OCI-M2 (cell line): ENCODE measurements around the gene CYBB.

Experiments
- DNase-seq: peaks from one replicate; lab custom pipeline; 2025; ENCODE audit not compliant: unreplicated experiment; lab: John Stamatoyannopoulos, UW

CYBB gene

DNA sequence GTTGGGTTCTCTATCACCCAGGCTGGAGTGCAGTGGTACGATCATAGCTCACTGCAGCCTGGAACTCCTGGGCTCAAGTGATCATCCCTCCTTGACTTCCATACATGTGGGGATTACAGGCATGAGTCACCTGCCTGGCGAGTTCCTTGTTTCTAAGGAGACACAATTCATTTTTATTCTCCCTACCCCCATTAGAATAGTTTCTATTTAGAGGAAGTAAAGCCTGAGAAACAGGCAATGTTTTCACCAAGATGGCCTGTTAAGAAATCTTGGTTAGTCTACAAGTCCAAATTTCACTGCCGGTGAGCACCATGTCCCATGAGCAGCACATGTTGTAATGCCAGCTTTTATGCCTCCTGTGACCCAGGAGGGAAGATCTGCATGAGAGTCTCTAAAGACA is 5.7 kb downstream of the CYBB start:
- DNase-seq: no peak

GRCh38 chrX:37786624-37787422 is 7.0 kb downstream of the CYBB start:
- DNase-seq: no peak

- DNase-seq: no peak
Observed at GRCh38 chrX:37787423-37787869, 7.6 kb downstream of the CYBB start.

DNA sequence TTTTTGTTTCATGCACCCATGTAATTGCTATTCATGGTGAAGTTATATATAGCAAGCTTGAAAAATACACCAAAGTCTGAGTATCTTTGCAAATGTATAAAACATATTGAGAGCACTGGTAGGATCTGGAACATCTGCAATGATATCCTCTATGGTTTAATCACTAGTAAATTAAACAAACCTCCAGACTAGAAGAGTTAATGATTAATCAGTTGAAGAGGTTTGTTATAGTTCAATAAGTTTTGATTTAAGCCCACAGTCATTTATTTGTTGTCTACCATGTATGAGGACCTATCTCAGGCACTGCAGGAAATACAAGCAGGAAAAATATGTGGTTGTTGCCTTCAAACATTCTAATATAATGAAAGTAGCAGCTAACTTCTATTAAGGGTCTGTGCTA is 16.5 kb downstream of the CYBB start:
- DNase-seq: no peak

- DNase-seq: no peak
Observed at GRCh38 chrX:37796805-37797204, 16.9 kb downstream of the CYBB start.

- DNase-seq: no peak
Observed at GRCh38 chrX:37799936-37800335, 20.1 kb downstream of the CYBB start.

- no peak for DNase-seq
Observed at GRCh38 chrX:37800717-37801116, 20.9 kb downstream of the CYBB start.

- no peak for DNase-seq
Observed at GRCh38 chrX:37802028-37802427, 22.2 kb downstream of the CYBB start.

DNA sequence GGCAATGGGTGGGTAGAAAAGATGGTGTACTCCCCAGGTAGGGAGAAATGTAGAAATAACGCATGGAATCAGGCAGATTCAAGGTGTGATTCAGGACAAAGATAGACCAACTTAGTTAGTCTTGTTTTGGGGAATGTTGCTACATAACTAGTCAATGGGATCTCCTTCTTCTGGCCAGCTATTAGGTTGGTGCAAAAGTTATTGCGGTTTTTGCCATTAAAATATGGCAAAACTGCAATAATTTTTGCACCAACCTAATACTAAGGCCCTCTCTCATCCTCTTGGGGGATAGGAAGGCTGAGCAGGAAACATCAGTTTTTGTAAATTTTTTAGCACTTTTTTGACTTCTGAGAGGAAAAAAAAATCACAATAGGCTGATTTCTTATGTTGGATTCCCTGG is 23.2 kb downstream of the CYBB start:
- DNase-seq: no peak

DNA sequence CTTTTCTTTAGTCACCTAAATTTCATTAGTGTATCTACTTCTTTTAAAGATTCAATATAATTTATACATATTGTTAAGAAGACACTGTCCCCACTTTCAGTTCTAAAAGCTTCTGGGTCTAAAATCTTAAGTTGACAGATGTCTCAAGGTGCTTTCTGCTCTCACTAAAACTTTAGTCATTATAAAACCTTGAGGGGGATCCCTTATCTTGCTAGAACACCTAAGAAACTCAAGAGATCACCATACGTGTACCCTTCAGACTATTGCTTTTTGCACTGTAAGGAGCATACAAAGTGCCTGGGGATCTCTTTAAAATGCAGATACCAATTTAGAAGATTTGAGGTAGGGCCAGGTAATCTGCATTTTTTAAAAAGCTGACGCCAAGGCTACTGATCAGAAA is 30.1 kb downstream of the CYBB start:
- no peak for DNase-seq

- DNase-seq: no peak
Observed at GRCh38 chrX:37812110-37812509, 32.3 kb downstream of the CYBB start.

DNA sequence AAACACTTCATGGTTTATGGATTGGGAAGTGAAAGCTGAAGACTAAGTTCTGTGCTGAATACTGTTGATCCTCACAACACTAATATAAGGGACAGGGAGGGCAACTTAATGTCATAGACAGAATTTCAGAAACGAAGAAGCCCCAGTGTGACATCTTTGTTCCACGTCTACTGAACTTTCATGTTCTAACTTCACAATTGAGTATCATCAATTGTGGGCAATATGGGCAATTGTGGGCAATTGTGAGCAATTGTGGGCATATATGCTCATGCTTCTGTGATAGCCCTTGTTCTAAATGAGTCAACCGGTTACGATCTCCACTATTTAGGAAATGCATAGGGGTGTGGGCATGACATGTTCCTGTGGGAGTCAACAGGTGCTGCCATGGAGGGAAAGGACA is 33.7 kb downstream of the CYBB start:
- no peak for DNase-seq

- no peak for DNase-seq
Observed at GRCh38 chrX:37815366-37815765, 35.5 kb downstream of the CYBB start.

DNA sequence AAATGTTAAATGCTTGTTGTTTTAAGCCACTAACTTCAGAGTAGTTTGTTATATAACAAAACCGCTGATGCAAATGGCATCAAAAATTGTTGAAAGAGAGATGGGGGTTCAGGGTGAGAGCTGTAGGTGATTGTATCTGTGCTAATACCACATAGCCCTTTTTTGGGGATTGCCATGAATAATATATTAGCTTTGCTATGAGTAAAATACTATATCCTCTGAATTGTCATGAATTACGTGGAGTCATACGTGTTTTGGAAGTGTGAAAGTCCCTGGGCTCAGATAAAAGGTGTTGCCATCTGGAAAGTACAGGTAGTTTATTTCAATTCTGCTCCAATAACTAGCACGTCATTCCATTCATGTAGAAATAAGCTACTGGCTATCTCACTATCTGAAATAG is 36.9 kb downstream of the CYBB start:
- DNase-seq: no peak

DNA sequence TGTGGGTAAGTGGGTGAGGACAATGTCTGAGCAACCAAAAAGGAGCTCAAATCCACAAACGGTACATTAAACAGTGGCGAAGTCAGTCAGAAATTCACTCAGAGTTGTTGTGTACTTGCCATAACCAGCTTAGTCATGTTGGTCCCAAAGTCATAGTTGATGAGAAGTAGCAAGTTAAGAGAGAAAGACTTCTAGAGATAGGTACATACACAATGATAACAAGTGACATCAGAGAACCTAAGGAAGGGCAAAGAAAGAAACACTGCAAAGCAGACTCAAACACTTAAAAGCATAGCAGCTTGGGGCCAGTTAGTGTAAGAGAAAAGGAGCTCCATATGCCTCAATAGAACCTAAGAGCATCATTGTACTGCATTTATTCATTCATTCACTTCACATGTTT is 37.3 kb downstream of the CYBB start:
- DNase-seq: no peak

GRCh38 chrX:37817579-37817978 is 37.7 kb downstream of the CYBB start:
- no peak for DNase-seq

DNA sequence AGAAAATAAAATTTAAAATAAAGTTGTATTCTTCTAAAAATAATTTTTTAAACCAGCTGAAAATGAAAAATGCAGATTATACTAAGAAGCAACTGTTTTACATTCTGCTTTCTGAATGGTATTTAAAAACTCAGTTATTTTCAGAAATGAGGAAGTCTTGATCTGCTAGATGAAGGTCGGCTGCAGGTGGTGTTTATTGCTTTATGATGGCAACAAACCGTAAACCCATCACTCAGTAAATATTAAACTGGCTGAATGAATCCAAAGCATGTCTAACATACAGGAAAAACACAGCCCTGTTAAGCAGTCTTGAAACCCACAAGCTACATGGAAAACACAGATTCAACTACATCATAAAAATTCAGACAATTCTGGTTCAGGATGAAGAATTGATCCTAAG is 38.2 kb downstream of the CYBB start:
- no peak for DNase-seq

DNA sequence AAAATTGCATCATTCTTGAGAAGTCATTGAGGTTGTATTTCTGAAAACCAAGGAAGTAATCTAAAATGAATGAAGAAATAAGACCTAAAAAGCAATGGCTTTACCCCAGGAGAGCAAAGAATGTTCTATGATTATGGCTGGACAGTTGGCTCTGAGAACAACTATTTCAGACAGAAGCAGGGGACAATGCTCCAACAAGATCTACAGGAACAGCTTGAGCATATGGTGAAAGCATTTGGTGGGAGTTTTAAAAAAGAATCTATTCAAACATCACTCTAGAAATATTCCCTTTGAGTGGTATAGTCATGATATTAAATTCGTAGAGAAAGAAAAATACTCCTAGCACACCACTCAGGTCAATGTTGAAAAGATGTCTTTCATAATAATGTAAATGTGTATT is 40.8 kb downstream of the CYBB start:
- no peak for DNase-seq

DNA sequence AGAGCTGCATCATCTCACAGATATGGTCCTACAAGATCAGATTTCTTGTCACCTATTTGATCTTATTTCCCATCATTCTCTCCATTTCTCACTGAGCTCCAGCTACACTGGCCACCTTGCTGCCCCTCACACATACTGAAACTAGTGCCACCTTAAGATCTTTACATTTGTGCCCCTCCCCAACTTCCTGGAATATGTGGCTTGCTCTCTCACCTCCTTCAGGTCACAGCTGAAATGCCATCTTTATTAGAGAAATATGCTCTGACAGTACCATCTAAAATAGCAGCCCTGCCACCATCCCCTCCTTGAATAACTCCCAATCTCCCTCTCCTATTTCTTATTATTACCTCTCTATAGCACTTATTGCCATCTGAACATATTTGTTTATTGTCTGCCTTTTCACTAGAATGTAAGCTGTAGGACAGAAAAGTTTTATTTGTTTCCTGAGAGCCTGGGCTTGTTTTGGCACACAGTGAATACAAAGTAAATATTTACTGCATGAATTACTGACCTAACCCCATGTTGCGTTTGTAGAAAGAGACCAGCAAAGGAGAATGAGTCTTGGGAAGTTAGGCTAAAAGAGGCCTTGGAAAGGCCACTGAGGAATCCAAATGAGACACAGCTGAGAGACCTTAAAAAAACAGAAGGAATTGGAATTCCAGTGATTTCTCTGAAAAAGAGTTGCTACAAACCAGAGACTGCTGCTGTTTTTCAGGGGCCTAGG is 44.8 kb downstream of the CYBB start:
- DNase-seq: no peak

GRCh38 chrX:37825215-37825842 is 45.5 kb downstream of the CYBB start:
- DNase-seq: no peak

- DNase-seq: no peak
Observed at GRCh38 chrX:37829721-37830120, 49.9 kb downstream of the CYBB start.

GRCh38 chrX:37830371-37830770 is 50.5 kb downstream of the CYBB start:
- DNase-seq: no peak
